Measurements from ENCODE around the gene ELMO3.

Gene ELMO3

GRCh38 chr16:67199011-67199807 lies at the start of gene ELMO3:
ELMO3 (plus strand) TSS chr16:67199131; CDS start chr16:67199327, 196 bp downstream.
- no peak for DNase-seq (ENCODE audit: low read depth)
- peak; percentile 94 for TF ChIP-seq CTCF (IDR thresholded peaks at IDR 0.05; ENCODE audit: control insufficient read depth, extremely low read depth, insufficient read depth)
- H3K4me3 ChIP-seq (ENCODE audit: low read depth, low read length): peak within 1 kb of the TSS; percentile 76

DNA sequence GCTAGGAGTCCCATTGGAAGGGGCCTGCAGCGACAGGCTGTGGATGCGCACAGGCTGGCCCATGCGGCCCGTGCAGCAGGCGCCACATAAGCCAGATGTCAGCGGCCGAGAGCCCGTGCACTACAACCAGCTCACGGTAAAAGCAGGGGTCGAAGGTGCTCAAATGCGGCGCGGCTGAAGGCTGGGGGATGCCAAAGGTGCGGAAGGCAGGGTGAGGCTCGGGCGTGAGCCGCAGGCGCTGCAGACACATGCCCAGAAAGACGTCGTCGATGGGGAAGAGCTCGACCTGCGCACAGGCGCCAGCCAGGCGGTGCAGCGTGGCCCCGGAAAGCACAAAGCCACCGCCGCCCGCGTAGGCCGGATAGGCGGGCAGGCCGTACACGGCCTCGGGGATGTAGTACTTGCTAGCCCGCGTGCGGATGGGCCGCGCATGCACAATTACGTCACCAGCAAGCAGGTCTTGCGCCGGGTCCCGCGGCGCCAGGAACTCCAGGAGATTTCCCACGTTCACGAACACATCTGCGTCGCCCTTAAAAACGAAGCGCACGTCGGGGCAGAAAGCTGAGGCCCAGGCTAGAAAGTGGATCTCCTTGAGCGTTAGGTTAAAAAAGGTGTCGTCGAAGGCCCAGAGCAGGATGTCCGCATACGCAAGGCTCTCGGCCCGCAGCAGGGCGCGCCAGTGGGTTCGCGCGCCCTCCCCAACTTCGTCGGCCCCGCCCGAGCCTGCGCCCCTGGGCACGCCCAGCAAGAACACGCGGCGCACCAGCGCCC lies 49.5 kb upstream of the ELMO3 start:
- DNase-seq (ENCODE audit: low read depth): no peak
- H3K4me3 ChIP-seq (ENCODE audit: low read depth, low read length): no peak overlapping the region
- TF ChIP-seq CTCF (IDR thresholded peaks at IDR 0.05; ENCODE audit: control insufficient read depth, extremely low read depth, insufficient read depth): no peak

DNA sequence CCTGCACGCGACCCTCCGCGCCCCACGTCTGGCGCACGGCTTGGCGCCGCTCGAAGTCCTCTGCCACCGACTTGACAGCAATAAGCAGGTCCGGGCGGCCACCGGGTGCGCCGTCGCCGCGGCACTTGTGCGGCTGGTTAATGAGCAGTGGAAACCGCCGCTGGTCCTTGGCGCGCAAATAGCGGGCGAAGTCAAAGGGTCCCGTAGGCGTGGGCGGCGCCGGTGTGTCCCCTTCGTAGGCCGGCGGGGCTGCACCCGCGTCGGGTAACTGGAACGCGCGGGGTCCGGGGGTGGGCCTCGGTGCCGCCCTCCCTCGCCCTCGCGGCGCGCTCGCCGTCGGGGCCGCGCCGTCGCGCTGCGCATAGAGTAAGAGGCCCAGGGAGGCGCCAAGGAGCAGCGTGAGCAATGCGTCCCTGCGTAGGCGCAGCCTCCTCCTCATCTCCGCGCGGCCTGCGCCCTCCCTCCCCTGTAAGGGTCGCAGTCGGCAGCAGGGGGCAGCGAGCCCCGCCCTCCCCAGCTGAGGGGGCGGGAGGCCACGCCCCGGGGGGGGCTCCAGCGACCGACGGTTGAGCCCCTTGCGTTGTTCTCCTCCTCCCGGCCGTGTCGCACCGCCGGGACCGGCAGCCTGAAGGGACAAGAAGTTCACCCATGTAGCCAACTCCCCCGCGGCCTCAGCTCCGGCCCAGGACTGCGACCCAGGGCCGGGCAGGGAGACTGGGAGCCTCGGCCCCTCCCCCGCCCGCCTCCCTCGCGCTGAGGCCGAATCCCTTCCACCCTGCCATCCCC lies 48.7 kb upstream of the ELMO3 start:
- H3K4me3 ChIP-seq (ENCODE audit: low read depth, low read length): no peak overlapping the region
- no peak for DNase-seq (ENCODE audit: low read depth)
- no peak for TF ChIP-seq CTCF (IDR thresholded peaks at IDR 0.05; ENCODE audit: control insufficient read depth, extremely low read depth, insufficient read depth)

DNA sequence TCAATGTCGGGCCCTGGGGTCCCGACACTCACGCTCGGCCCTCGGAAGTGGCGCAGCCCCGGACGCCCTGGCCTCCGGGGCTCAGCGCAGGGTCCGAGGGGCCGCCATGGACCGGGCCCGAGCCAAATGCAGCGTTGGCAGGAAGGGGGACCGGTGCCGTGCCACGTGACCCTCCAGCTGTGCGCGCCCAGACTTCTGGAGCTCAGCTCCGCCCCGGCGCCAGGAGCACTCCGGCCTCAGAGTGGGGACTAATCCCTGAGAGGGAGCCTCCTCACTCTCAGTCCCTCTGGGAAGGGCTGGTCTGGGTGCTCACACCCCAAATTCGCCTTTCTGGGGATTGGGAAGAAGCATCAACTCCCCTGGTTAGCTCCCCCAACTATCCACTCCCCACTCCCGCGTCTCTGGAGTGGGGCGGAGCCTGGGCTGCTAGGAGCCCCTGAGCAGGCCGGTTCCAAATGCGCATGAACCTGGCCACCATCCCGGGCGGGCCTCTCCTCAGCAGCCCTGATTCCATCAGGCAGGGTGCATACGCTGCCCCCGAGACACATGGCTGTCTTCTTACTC lies 48.0 kb upstream of the ELMO3 start, which contains the start of gene B3GNT9:
Gene B3GNT9, minus strand, starts transcription at position 166 of the 564 bp plus-strand sequence. CDS start 513 bp downstream, outside the sequence.
- H3K4me3 ChIP-seq (ENCODE audit: low read depth, low read length): no peak within 1 kb of the TSS
- DNase-seq (ENCODE audit: low read depth): no peak
- no peak for TF ChIP-seq CTCF (IDR thresholded peaks at IDR 0.05; ENCODE audit: control insufficient read depth, extremely low read depth, insufficient read depth)

- DNase-seq (ENCODE audit: low read depth): no peak
- no peak for TF ChIP-seq CTCF (IDR thresholded peaks at IDR 0.05; ENCODE audit: control insufficient read depth, extremely low read depth, insufficient read depth)
- H3K4me3 ChIP-seq (ENCODE audit: low read depth, low read length): no peak overlapping the region
These were observed 47.4 kb upstream of the ELMO3 start for GRCh38 chr16:67151431-67152097.

Measured in LNCaP clone FGC (cell line).